ENCODE results near the gene ELP5.

The ELP5 gene, protein sequence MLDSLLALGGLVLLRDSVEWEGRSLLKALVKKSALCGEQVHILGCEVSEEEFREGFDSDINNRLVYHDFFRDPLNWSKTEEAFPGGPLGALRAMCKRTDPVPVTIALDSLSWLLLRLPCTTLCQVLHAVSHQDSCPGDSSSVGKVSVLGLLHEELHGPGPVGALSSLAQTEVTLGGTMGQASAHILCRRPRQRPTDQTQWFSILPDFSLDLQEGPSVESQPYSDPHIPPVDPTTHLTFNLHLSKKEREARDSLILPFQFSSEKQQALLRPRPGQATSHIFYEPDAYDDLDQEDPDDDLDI

DNA sequence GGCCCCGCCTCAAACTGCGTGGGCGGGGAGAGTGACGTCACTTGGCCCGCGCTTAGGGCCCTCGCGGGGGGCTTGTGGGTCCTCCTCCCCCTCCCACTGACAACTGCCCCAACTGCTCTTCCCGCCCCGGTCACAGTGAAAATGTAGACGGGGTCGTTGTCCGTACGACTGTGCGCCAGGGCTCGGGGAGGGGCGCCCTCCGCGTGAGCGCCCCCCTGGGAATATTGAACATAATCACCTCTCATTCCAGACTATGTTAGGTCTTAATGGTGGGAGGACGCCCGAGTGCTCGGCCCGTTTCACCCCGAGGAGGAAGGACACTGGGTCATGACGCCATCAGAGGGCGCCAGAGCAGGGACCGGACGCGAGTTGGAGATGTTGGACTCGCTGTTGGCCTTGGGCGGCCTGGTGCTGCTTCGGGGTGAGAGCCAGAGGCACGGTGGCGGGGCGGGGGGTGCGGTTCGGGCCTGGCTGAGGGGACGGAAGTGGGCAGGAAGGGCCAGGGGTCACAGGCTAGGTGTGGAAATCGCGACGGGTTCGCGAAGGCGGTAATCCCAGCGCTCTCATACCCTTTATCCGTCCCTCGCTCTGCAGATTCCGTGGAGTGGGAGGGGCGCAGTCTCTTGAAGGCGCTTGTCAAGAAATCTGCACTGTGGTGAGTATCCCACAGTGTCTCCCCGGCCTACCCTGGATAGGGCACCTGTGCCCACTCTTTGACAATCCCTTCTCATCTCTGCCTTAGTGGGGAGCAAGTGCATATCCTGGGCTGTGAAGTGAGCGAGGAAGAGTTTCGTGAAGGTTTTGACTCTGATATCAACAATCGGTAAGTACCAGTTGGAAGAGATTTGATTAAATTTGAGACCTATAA lies at the start of gene ELP5:
Gene ELP5, plus strand, starts transcription at position 40 of the 868 bp plus-strand sequence. Its CDS starts 336 bp downstream, at position 376.
- H3K9me3 Mint-ChIP-seq: no peaks in the 10 kb centered on the region
- H3K4me3 Mint-ChIP-seq: peak within 1 kb of the TSS; percentile 99
- H3K27me3 Mint-ChIP-seq (ENCODE audit: low read depth): no peaks in the 10 kb centered on the region
- H3K27ac Mint-ChIP-seq: peak within 1 kb of the TSS; percentile 100
- peaks cover 30% of the 10 kb centered on the region for H3K4me1 Mint-ChIP-seq (ENCODE audit: low read depth)
- H3K36me3 Mint-ChIP-seq (ENCODE audit: low read depth): peaks cover 40% of the 10 kb centered on the region
- DNase-seq (ENCODE audit: low spot score): peak; percentile 91

DNA sequence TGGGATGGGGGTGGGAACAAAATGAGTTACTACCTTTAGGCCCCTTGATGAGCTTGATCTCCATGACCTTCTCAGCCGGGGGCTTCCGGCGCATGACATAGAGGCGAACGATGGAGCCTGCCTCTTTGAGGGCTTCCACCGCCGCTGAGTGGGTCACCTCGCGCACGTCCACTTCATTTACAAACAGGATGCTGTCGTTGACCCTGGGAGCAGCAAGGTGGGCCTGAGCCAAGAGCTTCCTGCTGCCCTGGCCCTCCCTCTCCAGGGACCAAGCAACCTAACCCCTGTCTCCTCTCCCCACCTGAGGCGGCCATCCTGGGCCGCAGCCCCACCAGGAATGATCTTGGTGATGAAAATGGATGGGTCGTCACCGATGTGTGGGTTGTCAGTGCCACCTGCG lies 48.6 kb upstream of the ELP5 start:
- Mint-ChIP-seq H3K4me1 (ENCODE audit: low read depth) (peaks cover 24% of the 10 kb centered on the region), H3K27me3 (ENCODE audit: low read depth) (no peaks in the 10 kb centered on the region), H3K27ac (peak overlapping the region; percentile 90), H3K36me3 (ENCODE audit: low read depth) (no peaks in the 10 kb centered on the region), H3K9me3 (no peaks in the 10 kb centered on the region), H3K4me3 (peak overlapping the region; percentile 82)
- DNase-seq (ENCODE audit: low spot score): no peak

DNA sequence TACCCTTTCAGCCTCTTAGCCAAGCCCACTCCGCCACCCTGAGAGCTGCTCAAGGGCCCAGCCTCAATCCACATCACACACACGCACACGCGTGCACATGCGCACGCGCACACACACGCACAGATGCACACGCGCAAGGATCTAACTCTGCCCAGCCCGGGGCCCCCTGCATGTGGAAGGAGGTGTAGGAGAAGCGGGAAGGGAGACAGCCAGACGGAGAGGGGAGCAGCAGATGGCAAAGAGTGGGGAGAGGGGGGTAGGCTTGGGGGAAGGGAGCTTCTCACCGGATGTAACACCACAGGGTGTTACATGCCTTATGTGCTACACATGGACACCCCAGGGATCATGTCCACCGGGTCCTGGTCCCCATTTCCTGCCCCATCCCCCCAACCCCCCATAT lies 47.7 kb upstream of the ELP5 start:
- no peaks in the 10 kb centered on the region for H3K27me3 Mint-ChIP-seq (ENCODE audit: low read depth)
- peak overlapping the region; percentile 82 for H3K4me3 Mint-ChIP-seq
- no peaks in the 10 kb centered on the region for H3K9me3 Mint-ChIP-seq
- H3K4me1 Mint-ChIP-seq (ENCODE audit: low read depth): peaks cover 24% of the 10 kb centered on the region
- DNase-seq (ENCODE audit: low spot score): no peak
- H3K27ac Mint-ChIP-seq: peak overlapping the region; percentile 90
- no peaks in the 10 kb centered on the region for H3K36me3 Mint-ChIP-seq (ENCODE audit: low read depth)

DNA sequence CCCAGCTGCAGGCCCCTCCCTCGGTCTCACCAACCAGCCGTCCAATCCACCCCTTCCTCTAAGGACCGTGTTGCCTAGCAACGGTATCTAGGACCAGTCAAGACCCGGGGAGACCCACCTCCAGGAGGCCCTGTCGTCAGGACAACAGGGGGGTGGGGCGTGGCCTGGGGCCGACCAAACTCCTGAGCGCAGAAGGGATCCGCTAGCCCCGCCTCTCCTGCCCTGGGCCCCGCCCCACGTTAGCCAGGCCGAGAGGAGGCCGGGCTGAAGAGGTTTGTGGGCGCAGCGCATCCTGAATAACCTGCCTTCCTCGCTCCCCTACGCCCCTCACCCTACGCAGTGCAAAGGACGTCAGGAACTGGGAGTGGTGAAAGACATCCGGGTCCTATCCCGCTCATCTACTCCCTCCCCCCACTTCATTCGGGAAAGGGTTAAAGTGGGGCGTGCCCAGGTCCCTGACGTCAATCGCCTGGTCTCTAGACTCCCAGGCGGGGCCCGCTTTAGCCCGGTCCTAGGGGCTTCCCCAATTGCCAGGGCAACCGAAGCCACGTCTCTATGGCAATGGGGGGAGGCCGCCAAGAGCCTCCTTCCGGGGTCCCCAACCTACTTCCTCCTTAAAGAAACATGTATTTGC lies 47.1 kb upstream of the ELP5 start:
- Mint-ChIP-seq H3K9me3 (no peaks in the 10 kb centered on the region), H3K27me3 (ENCODE audit: low read depth) (peaks cover under 1% of the 10 kb centered on the region), H3K27ac (peak overlapping the region; percentile 90), H3K4me1 (ENCODE audit: low read depth) (peaks cover 24% of the 10 kb centered on the region), H3K4me3 (peak overlapping the region; percentile 82), H3K36me3 (ENCODE audit: low read depth) (no peaks in the 10 kb centered on the region)
- peak; percentile 90 for DNase-seq (ENCODE audit: low spot score)

DNA sequence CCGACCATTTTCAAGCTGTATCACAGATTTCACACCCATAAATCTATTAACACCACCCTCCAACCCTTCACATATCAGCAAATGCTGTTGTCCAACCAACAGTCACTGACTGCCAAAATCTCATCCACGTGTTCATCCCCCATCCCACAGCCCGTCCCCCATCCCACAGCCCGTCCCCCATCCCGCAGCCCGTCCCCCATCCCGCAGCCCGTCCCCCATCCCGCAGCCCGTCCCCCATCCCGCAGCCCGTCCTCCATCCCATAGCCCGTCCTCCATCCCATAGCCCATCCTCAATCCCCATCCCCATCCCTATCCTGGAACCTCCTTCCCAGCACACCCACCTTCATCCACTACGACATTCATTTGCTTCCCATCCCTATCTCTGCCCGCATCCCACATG lies 46.5 kb upstream of the ELP5 start:
- Mint-ChIP-seq H3K27me3 (ENCODE audit: low read depth) (peaks cover 5% of the 10 kb centered on the region), H3K9me3 (no peaks in the 10 kb centered on the region), H3K27ac (peak overlapping the region; percentile 90), H3K4me1 (ENCODE audit: low read depth) (peaks cover 24% of the 10 kb centered on the region), H3K4me3 (peak overlapping the region; percentile 82), H3K36me3 (ENCODE audit: low read depth) (no peaks in the 10 kb centered on the region)
- no peak for DNase-seq (ENCODE audit: low spot score)

DNA sequence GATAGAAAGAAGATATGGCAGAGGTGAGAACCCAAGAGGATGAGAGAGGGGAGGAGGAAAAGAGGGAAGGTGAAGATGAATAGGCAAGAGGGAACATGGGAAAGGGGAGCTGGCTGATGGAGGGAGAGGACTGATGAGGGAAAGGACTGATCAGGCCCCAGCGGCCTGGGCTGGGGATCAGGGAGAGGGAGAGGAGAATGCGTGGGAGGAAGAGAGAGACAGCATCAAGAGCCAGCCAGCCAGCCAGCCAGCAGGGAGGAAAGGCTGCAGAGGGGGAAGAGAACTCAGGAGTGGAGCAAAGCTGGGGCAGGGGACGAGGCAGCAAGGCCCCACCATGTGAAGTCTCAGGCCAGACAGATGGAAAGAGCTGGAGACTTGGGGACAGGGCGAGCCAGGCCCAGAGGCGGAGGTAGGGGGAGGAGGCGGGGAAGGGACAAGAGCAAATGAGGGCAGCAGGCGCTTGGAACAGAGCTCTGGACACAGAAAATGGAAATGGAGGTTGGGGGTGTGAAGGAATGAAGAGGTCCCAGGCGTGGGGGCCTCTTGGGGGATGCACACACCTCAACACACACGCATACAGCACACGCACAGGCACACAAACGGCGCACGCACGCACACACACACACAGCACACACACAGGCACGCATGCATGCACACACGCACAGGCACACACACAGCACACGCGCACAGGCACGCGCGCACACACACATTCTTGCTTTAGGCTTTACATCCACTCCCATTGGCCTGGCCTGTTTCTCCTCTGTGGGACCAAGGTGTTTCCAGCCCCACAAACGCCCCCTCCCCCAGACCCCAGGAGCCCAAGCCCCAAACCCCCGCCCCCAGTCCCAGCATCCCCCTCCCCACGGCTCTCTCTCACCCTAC lies 44.7 kb upstream of the ELP5 start:
- peak overlapping the region; percentile 61 for H3K27ac Mint-ChIP-seq
- peaks cover 25% of the 10 kb centered on the region for H3K4me1 Mint-ChIP-seq (ENCODE audit: low read depth)
- no peak overlapping the region for H3K4me3 Mint-ChIP-seq

DNA sequence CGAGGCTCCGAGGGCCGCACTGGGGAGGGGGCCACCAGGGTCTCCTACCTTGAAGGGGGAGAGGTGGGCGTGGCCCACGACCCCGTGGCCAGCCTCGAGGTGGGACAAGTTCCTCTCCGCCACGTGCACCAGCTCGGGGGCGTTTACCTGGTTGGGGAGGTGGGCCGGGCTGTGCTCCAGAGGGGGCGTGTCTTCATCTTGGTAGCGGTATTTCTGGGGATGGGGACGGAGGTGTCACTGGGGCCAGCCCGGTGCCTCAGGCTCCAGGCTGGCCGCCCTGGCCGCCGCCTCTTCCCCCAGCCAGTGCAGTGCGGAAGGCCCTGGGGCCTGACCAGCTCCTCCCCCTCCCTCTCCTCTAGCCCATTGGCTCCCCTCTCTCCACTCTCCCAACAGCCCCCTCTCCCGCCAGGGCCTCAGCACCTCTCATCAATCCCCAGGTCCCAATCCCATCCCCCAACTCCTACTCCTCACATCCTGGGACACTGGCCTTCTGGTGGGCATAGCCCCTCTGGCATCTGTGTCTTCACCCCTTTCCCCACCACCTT lies 43.9 kb upstream of the ELP5 start:
- Mint-ChIP-seq H3K4me3 (no peak overlapping the region), H3K27ac (no peak overlapping the region), H3K9me3 (no peaks in the 10 kb centered on the region), H3K27me3 (ENCODE audit: low read depth) (peaks cover 18% of the 10 kb centered on the region), H3K36me3 (ENCODE audit: low read depth) (no peaks in the 10 kb centered on the region), H3K4me1 (ENCODE audit: low read depth) (peaks cover 25% of the 10 kb centered on the region)
- no peak for DNase-seq (ENCODE audit: low spot score)

More for the DNA sequence above, 44.7 kb upstream of the ELP5 start:
- H3K27me3 Mint-ChIP-seq (ENCODE audit: low read depth): peaks cover 16% of the 10 kb centered on the region
- no peaks in the 10 kb centered on the region for H3K36me3 Mint-ChIP-seq (ENCODE audit: low read depth)
- no peak for DNase-seq (ENCODE audit: low spot score)
- H3K9me3 Mint-ChIP-seq: no peaks in the 10 kb centered on the region

DNA sequence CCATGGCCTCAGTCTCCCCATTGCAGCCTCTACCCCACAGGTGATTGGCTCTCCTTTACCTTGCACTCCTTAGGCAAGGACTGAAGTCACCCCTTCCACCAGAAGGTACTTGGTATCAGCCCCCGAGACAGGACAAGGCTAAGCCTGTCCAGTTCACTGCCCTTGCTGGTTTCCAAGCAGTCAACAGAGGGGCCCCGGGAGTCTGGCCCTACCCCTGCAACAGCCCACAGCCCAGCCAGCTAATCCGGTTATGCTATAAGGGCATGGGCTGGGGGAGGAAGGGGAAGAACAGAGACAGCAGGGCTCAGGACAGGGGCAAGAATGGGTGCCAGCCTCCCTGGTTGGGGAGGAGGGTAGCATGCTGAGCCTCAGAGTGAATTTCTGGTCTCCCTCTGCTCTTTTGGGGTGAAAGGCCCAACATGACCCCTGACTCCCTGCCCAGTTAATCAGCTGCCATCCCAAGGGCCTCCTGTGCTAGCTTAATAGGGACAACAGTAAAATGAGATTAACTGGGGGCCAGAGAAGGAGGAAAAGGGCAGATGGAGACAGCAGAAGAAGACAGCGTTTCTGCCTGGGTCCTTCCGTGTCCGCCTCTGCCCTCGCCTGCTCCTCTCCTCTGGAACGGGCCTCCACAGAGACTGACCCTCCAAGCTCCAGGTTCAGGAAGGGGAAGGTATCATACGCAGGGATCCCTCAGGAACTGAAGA lies 43.1 kb upstream of the ELP5 start:
- Mint-ChIP-seq H3K36me3 (ENCODE audit: low read depth) (no peaks in the 10 kb centered on the region), H3K9me3 (no peaks in the 10 kb centered on the region), H3K27ac (no peak overlapping the region), H3K4me3 (no peak overlapping the region), H3K27me3 (ENCODE audit: low read depth) (peaks cover 22% of the 10 kb centered on the region), H3K4me1 (ENCODE audit: low read depth) (peaks cover 31% of the 10 kb centered on the region)
- DNase-seq (ENCODE audit: low spot score): no peak

DNA sequence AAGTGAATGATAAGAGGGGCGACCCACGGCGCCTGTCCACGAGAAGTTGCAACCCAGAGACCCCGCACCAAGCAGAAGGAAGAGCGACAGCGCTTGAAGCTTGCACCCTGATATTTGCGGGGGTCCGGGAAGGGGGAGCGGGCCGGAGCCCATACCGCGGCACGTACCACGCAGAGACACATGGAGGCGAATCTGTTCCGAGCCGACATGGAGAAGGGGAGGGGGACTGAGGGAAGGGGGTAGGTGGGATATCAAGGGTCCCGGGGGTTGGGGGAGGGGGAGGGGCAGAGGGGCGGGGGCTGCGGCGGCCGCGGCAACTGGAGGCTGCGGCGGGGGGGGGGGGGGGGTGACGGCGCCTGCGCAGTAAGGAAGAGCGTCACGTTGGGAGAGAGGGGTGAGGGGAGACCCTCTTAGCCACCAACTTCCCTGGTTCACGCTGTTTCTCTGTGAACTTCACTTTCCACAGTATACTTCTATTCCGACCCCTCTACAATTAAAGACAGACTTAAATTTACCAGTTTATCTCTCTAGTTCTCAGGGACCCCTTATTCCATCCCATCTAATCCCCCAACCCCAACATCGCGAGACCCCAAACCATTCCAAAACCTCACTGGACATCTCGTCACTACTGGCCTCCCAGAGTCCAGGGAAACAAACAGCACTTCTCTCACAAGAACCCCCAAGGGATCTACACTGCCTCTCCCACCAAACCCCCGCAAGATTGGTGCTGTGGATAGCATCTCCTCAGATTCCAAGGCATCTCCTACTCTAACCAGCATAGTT lies 40.3 kb upstream of the ELP5 start:
- Mint-ChIP-seq H3K4me1 (ENCODE audit: low read depth) (peaks cover 31% of the 10 kb centered on the region), H3K36me3 (ENCODE audit: low read depth) (no peaks in the 10 kb centered on the region), H3K27me3 (ENCODE audit: low read depth) (peaks cover 22% of the 10 kb centered on the region), H3K27ac (no peak overlapping the region), H3K9me3 (no peaks in the 10 kb centered on the region), H3K4me3 (no peak overlapping the region)
- no peak for DNase-seq (ENCODE audit: low spot score)

DNA sequence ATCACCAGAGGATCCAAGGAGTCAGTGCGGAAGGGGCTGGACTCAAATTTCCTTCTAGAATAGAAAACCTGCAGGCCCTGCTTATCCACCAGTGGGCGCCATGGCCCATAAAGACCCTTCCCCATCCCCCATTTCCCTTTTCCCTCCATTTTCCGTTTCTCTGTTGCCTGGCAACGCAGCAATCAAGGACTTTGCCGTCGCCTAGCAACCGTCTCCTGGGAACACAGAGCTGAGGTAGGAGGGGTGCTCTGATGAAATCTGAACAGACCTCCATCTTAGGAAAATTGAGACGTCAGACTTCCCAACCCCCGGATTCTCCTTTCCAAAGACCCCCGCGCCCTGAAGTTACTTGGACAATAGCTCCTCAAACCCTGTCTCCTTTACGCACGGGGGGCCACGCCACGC lies 38.1 kb upstream of the ELP5 start:
- Mint-ChIP-seq H3K36me3 (ENCODE audit: low read depth) (no peaks in the 10 kb centered on the region), H3K4me1 (ENCODE audit: low read depth) (peaks cover 46% of the 10 kb centered on the region), H3K4me3 (peak overlapping the region; percentile 90), H3K9me3 (no peaks in the 10 kb centered on the region), H3K27ac (peak overlapping the region; percentile 95), H3K27me3 (ENCODE audit: low read depth) (peaks cover 22% of the 10 kb centered on the region)
- no peak for DNase-seq (ENCODE audit: low spot score)

DNA sequence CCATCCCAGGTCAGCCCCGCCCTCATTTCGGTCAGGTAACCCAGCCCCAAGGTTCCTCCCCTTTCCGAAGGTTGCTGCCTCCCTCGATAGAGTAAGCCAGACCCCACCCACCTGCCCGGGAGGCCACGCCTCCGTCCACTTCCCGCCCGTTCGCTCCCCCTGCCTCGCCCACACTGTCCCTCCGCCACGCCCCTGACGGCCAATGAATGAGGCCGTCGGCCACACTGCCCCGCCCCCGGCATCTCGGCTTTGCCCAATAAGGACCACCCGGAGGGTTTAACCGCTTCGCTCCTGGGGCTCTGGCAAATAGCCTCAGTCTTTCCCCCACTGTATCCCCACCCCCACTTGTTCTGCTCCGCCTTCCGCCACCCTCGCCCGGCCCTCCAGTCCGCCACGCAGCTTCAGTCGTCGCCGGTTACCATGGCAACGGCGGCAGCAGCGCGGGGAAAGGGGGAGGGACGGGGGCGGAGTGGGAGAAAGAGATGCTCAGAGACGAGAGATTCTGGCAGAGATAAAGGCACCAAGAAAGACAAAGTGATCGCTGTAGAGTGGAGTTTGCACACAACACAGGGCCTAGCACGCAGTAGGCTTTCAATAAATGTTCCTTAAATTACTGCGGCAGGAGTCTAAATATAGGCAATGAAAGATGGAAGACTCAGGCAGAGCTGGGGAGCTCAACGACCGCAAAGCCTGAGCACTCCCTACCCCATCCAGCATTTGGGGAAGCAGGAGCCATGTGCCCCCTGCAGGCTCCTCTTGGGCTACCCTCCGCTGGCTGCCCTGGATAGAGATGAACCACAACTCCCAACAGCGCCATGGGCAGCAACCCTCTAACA lies 37.5 kb upstream of the ELP5 start:
- Mint-ChIP-seq H3K9me3 (no peaks in the 10 kb centered on the region), H3K4me1 (ENCODE audit: low read depth) (peaks cover 51% of the 10 kb centered on the region), H3K36me3 (ENCODE audit: low read depth) (no peaks in the 10 kb centered on the region), H3K27ac (peak overlapping the region; percentile 95), H3K4me3 (peak overlapping the region; percentile 90), H3K27me3 (ENCODE audit: low read depth) (peaks cover 22% of the 10 kb centered on the region)
- peak; percentile 99 for DNase-seq (ENCODE audit: low spot score)

Measured in T-helper 2 cell treated with Interferon-gamma antibody and Interleukin-4, amounts not matched to agents 5 μg/mL and 100 μg/mL, for 36 hours (primary cell).